ENCODE data around the gene SLX4.

GRCh38 chr16:3652373-3653195 is 41.2 kb upstream of the SLX4 start:
- no peak for TF ChIP-seq RAD21 (IDR thresholded peaks at IDR 0.05; ENCODE audit: low read depth)
- no peak for TF ChIP-seq CTCF (IDR thresholded peaks at IDR 0.05 in 2 of 3, conservative IDR thresholded peaks at IDR 0.05 in 1 of 3; ENCODE audit: borderline replicate concordance in 1 of 3, insufficient read depth in 1 of 3, low read depth in 2 of 3, low read length in 2 of 3)
